Liver (tissue), 9 donors: ENCODE data around the gene GDF2. TPM values are rescaled to one million over a fixed set of nuclear protein-coding genes. Genes with fewer than 3 reads are reported as not detected.

ENCODE experiments used
- DNase-seq: peaks from one replicate; pipeline ENCODE4 v3.0.0-alpha.2; 2017; ENCODE audit warnings: low spot score
- H3K27ac ChIP-seq, 2 donors: one replicate each; pipeline ENCODE4 v1.7.0; 2013; ENCODE audit warnings: inconsistent platforms in 2 of 2, low read length in 2 of 2, control low read depth in 1 of 2, low read depth in 1 of 2, mild to moderate bottlenecking in 1 of 2
- H3K27me3 ChIP-seq, 4 donors: one replicate each; pipeline versions ENCODE4 v1.6.1 to v1.7.0; 2013; ENCODE audit warnings: low read length in 3 of 4, inconsistent platforms in 1 of 4, mild to moderate bottlenecking in 1 of 4, moderate library complexity in 1 of 4; ENCODE audit not compliant: control insufficient read depth in 4 of 4, insufficient read depth in 4 of 4
- H3K36me3 ChIP-seq, 4 donors: one replicate each; pipeline versions ENCODE4 v1.6.1 to v1.7.0; 2013; ENCODE audit warnings: low read length in 3 of 4, mild to moderate bottlenecking in 3 of 4, low read depth in 1 of 4, moderate library complexity in 1 of 4; ENCODE audit not compliant: control insufficient read depth in 4 of 4, insufficient read depth in 3 of 4
- H3K4me1 ChIP-seq, 4 donors: one replicate each; pipeline versions ENCODE4 v1.6.1 to v1.7.0; 2013; ENCODE audit warnings: low read length in 3 of 4, mild to moderate bottlenecking in 3 of 4, moderate library complexity in 1 of 4; ENCODE audit not compliant: control insufficient read depth in 4 of 4, insufficient read depth in 4 of 4
- H3K4me3 ChIP-seq, 3 donors: one replicate each; pipeline versions ENCODE4 v1.6.1 to v1.7.0; 2013; ENCODE audit warnings: low read length in 3 of 3, control low read depth in 1 of 3, low read depth in 1 of 3, mild to moderate bottlenecking in 1 of 3
- H3K9ac ChIP-seq, 2 donors: one replicate each; pipeline ENCODE4 v1.7.0; 2013; ENCODE audit warnings: low read length in 2 of 2, mild to moderate bottlenecking in 2 of 2, moderate library complexity in 2 of 2, control low read depth in 1 of 2, low read depth in 1 of 2
- H3K9me3 ChIP-seq, 4 donors: one replicate each; pipeline versions ENCODE4 v1.6.1 to v1.7.0; 2013; ENCODE audit warnings: low read length in 3 of 4; ENCODE audit not compliant: control insufficient read depth in 4 of 4
- ATF3 ChIP-seq: IDR thresholded peaks from 2 replicates; pipeline ENCODE4 v1.6.1; 2016; ENCODE audit warnings: antibody characterized with exemption
- CTCF ChIP-seq: fragments of 150-350 bp; IDR thresholded peaks from 2 replicates; pipeline ENCODE4 v1.5.1; 2017; ENCODE audit warnings: improper control_type of control experiment, low read depth, low read length; ENCODE audit not compliant: missing input control
- EGR1 ChIP-seq, 2 donors: IDR thresholded peaks; 2 replicates each; pipeline ENCODE4 v1.6.1; 2016 to 2018; ENCODE audit warnings: antibody characterized with exemption in 2 of 2, low read depth in 2 of 2
- FOXA1 ChIP-seq: IDR thresholded peaks from 2 replicates; pipeline ENCODE4 v1.6.1; 2016; ENCODE audit warnings: antibody characterized with exemption
- FOXA2 ChIP-seq: IDR thresholded peaks from 2 replicates; pipeline ENCODE4 v1.6.1; 2016; ENCODE audit warnings: antibody characterized with exemption
- GABPA ChIP-seq, 2 donors: IDR thresholded peaks in 1 of 2; conservative IDR thresholded peaks in 1 of 2; 2 replicates each; pipeline ENCODE4 v1.6.1; 2016; ENCODE audit warnings: antibody characterized with exemption in 2 of 2, mild to moderate bottlenecking in 1 of 2, moderate library complexity in 1 of 2
- HNF4A ChIP-seq, 2 donors: conservative IDR thresholded peaks; 2 replicates each; pipeline ENCODE4 v1.6.1; 2016; ENCODE audit warnings: antibody characterized with exemption in 2 of 2, mild to moderate bottlenecking in 2 of 2
- HNF4G ChIP-seq: IDR thresholded peaks from 2 replicates; pipeline ENCODE4 v1.6.1; 2016; ENCODE audit warnings: antibody characterized with exemption
- JUND ChIP-seq, 2 donors: IDR thresholded peaks; 2 replicates each; pipeline ENCODE4 v1.6.1; 2016; ENCODE audit warnings: antibody characterized with exemption in 2 of 2
- MAX ChIP-seq: IDR thresholded peaks from 2 replicates; pipeline ENCODE4 v1.6.1; 2016; ENCODE audit warnings: antibody characterized with exemption
- NR2F2 ChIP-seq: IDR thresholded peaks from 2 replicates; pipeline ENCODE4 v1.6.1; 2016; ENCODE audit warnings: antibody characterized with exemption
- RAD21 ChIP-seq, 2 donors: IDR thresholded peaks; 2 replicates each; pipeline ENCODE4 v1.6.1; 2016; ENCODE audit warnings: antibody characterized with exemption in 2 of 2, mild to moderate bottlenecking in 2 of 2
- REST ChIP-seq: IDR thresholded peaks from 2 replicates; pipeline ENCODE4 v1.6.1; 2016; ENCODE audit warnings: antibody characterized with exemption, mild to moderate bottlenecking
- RXRA ChIP-seq, 2 donors: IDR thresholded peaks; 2 replicates each; pipeline ENCODE4 v1.6.1; 2017 to 2018; ENCODE audit warnings: antibody characterized with exemption in 2 of 2, mild to moderate bottlenecking in 1 of 2
- SP1 ChIP-seq: IDR thresholded peaks from 2 replicates; pipeline ENCODE4 v1.6.1; 2018; ENCODE audit warnings: antibody characterized with exemption, mild to moderate bottlenecking
- TAF1 ChIP-seq: conservative IDR thresholded peaks from 2 replicates; pipeline ENCODE4 v1.6.1; 2016; ENCODE audit warnings: antibody characterized with exemption, mild to moderate bottlenecking
- YY1 ChIP-seq: IDR thresholded peaks from 2 replicates; pipeline ENCODE4 v1.6.1; 2016; ENCODE audit warnings: antibody characterized with exemption, mild to moderate bottlenecking
- ZBTB33 ChIP-seq: IDR thresholded peaks from 2 replicates; pipeline ENCODE4 v1.6.1; 2016; ENCODE audit warnings: antibody characterized with exemption
- WGBS: extraction: QIAGEN DNeasy Blood & Tissue Kit; methylation state at CpG from one replicate; pipeline ENCODE4 v1.1.7; 2013; 5-methylcytosine and 5-hydroxymethylcytosine counted together
- polyA plus RNA-seq, 2 donors: library from polyadenylated mRNA; stranded (reverse) in 1 of 2; unstranded in 1 of 2; fragments of 200-250 nt in 1 of 2; fragments of >200 nt in 1 of 2; fragmentation: Nextera tagmentation in 1 of 2; extraction: Ambion mirVana in 1 of 2; gene quantifications; one replicate each; pipeline versions ENCODE4 v1.2.1 to v1.2.3, GENCODE V29; 2013 to 2015
- total RNA-seq, 2 donors: library from RNA; depleted of rRNA; stranded (reverse); fragments of >200 nt; gene quantifications; one replicate each; pipeline ENCODE4 v1.2.3, GENCODE V29; 2014
- donor health status: healthy.
- donor health status: healthy.
- donor health status: healthy.
- donor health status: healthy.
- donor health status: healthy.

Gene GDF2
- total and polyA plus RNA-seq, 4 donors = 5.6 to 26.9 (median 14.5) TPM

- H3K27ac ChIP-seq = no peak overlapping the region
- H3K27me3 ChIP-seq = peaks cover 0 to 3% (median 0%) of the 10 kb centered on the region in 4 donors
- 58% methylated on average over 12 of the region's 12 CpGs for WGBS
- no peak overlapping the region for H3K9ac ChIP-seq
- no peaks in the 10 kb centered on the region for H3K9me3 ChIP-seq
- no peaks in the 10 kb centered on the region for H3K36me3 ChIP-seq
- DNase-seq = no peak
- no peaks in the 10 kb centered on the region for H3K4me1 ChIP-seq
- H3K4me3 ChIP-seq = no peak overlapping the region
- TF ChIP-seq NR2F2 (no peak), MAX (no peak), YY1 (no peak), RXRA (IDR thresholded peaks at IDR 0.05) (no peak), FOXA2 (no peak), CTCF (no peak), FOXA1 (no peak), ZBTB33 (no peak), GABPA (IDR thresholded peaks at IDR 0.05 in 1 of 2, conservative IDR thresholded peaks at IDR 0.05 in 1 of 2) (no peak), JUND (IDR thresholded peaks at IDR 0.05) (no peak), EGR1 (IDR thresholded peaks at IDR 0.05; ENCODE audit: low read depth in 2 of 2) (no peak), TAF1 (no peak), HNF4G (no peak), HNF4A (conservative IDR thresholded peaks at IDR 0.05) (no peak), ATF3 (no peak), REST (no peak), SP1 (no peak), RAD21 (IDR thresholded peaks at IDR 0.05) (no peak)
These were observed 34.9 kb upstream of the GDF2 start for GRCh38 chr10:47287365-47287802.
